HG03064 (cell line): ENCODE data around the gene C2orf42.
"Not testable (repeated sequence)": the region's sequence is repeated elsewhere in the genome, so short reads cannot be mapped to it uniquely, and the experiment has no call there.

Experiments used
- ATAC-seq: cut with Tn5 transposase; IDR thresholded peaks from one replicate; pipeline ENCODE4 v1.9.1; 2021; ENCODE audit warnings: low read depth; ENCODE audit not compliant: unreplicated experiment

C2orf42 gene

GRCh38 chr2:70181363-70181956 is 9.4 kb downstream of the C2orf42 start:
- peak; percentile 58 for ATAC-seq

GRCh38 chr2:70173520-70173919 is 17.3 kb downstream of the C2orf42 start:
- no peak for ATAC-seq

GRCh38 chr2:70169654-70170245 is 21.1 kb downstream of the C2orf42 start:
- not testable (repeated sequence) for ATAC-seq

GRCh38 chr2:70161069-70161534 is 29.7 kb downstream of the C2orf42 start:
- peak; percentile 94 for ATAC-seq

- ATAC-seq = no peak
Measured at GRCh38 chr2:70160545-70160944, 30.3 kb downstream of the C2orf42 start.

GRCh38 chr2:70149130-70149686 is 41.6 kb downstream of the C2orf42 start:
- ATAC-seq = not testable (repeated sequence)

- ATAC-seq = not testable (repeated sequence)
Measured at GRCh38 chr2:70148211-70148760, 42.5 kb downstream of the C2orf42 start.

- ATAC-seq = no peak
Measured at GRCh38 chr2:70145851-70146739, 44.7 kb downstream of the C2orf42 start.

GRCh38 chr2:70145144-70145490 is 45.7 kb downstream of the C2orf42 start:
- ATAC-seq = no peak

GRCh38 chr2:70144443-70145143 is 46.2 kb downstream of the C2orf42 start:
- no peak for ATAC-seq

- ATAC-seq = no peak
Measured at GRCh38 chr2:70143314-70144150, 47.3 kb downstream of the C2orf42 start.

- peak; percentile 61 for ATAC-seq
Measured at GRCh38 chr2:70142590-70143313, 48.1 kb downstream of the C2orf42 start.

- ATAC-seq = peak; percentile 36
Measured at GRCh38 chr2:70141902-70142589, 48.8 kb downstream of the C2orf42 start.

GRCh38 chr2:70141212-70141901 is 49.5 kb downstream of the C2orf42 start:
- ATAC-seq = no peak

GRCh38 chr2:70140791-70141211 is 50.0 kb downstream of the C2orf42 start:
- no peak for ATAC-seq

- ATAC-seq = not testable (repeated sequence)
Measured at GRCh38 chr2:70134323-70134983, 56.4 kb downstream of the C2orf42 start.
